PC-3 (cell line): ENCODE results near the gene NFIC.
"Not testable (repeated sequence)": the region's sequence is repeated elsewhere in the genome, so short reads cannot be mapped to it uniquely, and the experiment has no call there.

Experiments
- EZH2 ChIP-seq: fragments of 300-600 bp; sonication (generic); IDR thresholded peaks from one replicate; pipeline ENCODE4 v1.6.1; 2017; ENCODE audit warnings: antibody characterized with exemption, mild to moderate bottlenecking, low read length; ENCODE audit not compliant: unreplicated experiment
- TF ChIP-seq, protein P1 (sequence below): fragments of 300-600 bp; sonication (generic); conservative IDR thresholded peaks from 2 replicates; pipeline ENCODE4 v1.5.1; 2017; ENCODE audit warnings: antibody characterized with exemption, low read depth, mild to moderate bottlenecking, low read length

DNA sequence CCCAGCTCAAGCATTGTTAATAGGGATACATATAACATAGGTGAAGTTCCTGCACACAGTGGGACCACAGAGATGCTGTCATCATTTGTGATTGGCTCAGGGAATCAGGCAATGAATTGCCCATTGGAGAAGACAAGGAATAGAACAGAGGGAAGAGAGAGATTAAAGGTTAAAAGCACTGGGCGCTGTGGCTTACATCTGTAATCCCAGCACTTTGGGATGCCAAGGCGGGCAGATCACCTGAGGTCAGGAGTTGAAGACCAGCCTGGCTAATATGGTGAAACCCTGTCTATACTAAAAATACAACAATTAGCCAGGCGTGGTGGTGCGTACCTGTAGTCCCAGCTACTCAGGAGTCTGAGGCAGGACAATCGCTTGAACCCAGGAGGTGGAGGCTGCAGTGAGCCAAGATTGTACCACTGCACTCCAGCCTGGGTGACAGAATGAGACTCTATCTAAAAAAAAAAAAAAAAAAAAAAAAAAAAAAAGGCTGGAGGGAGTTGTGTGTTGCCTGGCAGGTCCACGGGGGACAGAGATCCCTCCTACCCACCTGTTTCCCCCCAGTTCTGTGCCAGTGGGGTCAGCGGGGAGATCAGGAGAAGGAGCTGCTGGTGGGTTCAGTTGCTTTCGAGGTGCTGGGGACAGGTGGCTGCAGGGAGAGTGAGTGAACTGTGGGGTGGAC lies 31.5 kb upstream of the NFIC start:
- TF ChIP-seq, protein P1, sequence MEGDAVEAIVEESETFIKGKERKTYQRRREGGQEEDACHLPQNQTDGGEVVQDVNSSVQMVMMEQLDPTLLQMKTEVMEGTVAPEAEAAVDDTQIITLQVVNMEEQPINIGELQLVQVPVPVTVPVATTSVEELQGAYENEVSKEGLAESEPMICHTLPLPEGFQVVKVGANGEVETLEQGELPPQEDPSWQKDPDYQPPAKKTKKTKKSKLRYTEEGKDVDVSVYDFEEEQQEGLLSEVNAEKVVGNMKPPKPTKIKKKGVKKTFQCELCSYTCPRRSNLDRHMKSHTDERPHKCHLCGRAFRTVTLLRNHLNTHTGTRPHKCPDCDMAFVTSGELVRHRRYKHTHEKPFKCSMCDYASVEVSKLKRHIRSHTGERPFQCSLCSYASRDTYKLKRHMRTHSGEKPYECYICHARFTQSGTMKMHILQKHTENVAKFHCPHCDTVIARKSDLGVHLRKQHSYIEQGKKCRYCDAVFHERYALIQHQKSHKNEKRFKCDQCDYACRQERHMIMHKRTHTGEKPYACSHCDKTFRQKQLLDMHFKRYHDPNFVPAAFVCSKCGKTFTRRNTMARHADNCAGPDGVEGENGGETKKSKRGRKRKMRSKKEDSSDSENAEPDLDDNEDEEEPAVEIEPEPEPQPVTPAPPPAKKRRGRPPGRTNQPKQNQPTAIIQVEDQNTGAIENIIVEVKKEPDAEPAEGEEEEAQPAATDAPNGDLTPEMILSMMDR, result not testable (repeated sequence)
- TF ChIP-seq EZH2, result not testable (repeated sequence)
